Sigmoid colon (tissue), 4 donors: ENCODE data around the gene EPB41L3.

Experiments used
- CTCF ChIP-seq, 4 experiments: fragments of 450-650 bp in 3 of 4; fragments of 200-600 bp in 1 of 4; IDR thresholded peaks; one replicate each; pipeline ENCODE4 v1.5.1; 2016 to 2019; ENCODE audit warnings: antibody characterized with exemption in 4 of 4, mild to moderate bottlenecking in 3 of 4, moderate library complexity in 2 of 4
- POLR2A ChIP-seq, 2 donors: fragments of 450-650 bp; IDR thresholded peaks; one replicate each; pipeline ENCODE4 v1.6.1; 2016; ENCODE audit warnings: antibody characterized with exemption in 2 of 2, mild to moderate bottlenecking in 2 of 2, moderate library complexity in 2 of 2
- POLR2AphosphoS5 ChIP-seq, 4 donors: sonication (generic); formaldehyde crosslinking; IDR thresholded peaks; one replicate each; pipeline ENCODE4 v1.6.1; 2017; ENCODE audit warnings: antibody characterized with exemption in 4 of 4

GRCh38 chr18:5444847-5445246 lies 99.0 kb downstream of the EPB41L3 start:
- TF ChIP-seq CTCF (IDR thresholded peaks at IDR 0.05) (no peak), POLR2A (IDR thresholded peaks at IDR 0.05) (no peak), POLR2AphosphoS5 (IDR thresholded peaks at IDR 0.05) (no peak)
